Stomach (tissue), 9 donors: Measurements from ENCODE around the gene PRKG1. TPM values are rescaled to one million over a fixed set of nuclear protein-coding genes. Genes with fewer than 3 reads are reported as not detected.

Experiments used
- DNase-seq, 2 donors: peaks; one replicate each; pipeline versions ENCODE4 v3.0.0 to v3.0.0-alpha.2; 2013 to 2019
- H3K27ac ChIP-seq, 5 donors: fragments of 200-600 bp in 4 of 5; sonication (generic) in 4 of 5; one replicate each; pipeline ENCODE4 v1.5.1; 2013 to 2019; ENCODE audit warnings: mild to moderate bottlenecking in 1 of 5, moderate library complexity in 1 of 5
- H3K27me3 ChIP-seq, 3 donors: fragments of 200-600 bp; sonication (generic); one replicate each; pipeline ENCODE4 v1.5.1; 2017 to 2019; ENCODE audit warnings: mixed run types in 1 of 3
- H3K36me3 ChIP-seq, 4 donors: fragments of 200-600 bp; sonication (generic); 1 replicate in 3 of 4; 2 replicates in 1 of 4; pipeline ENCODE4 v1.5.1; 2016 to 2019
- H3K4me1 ChIP-seq, 4 donors: fragments of 200-600 bp; sonication (generic); one replicate each; pipeline ENCODE4 v1.5.1; 2016 to 2019
- H3K4me3 ChIP-seq, 4 donors: fragments of 200-600 bp; sonication (generic) in 3 of 4; one replicate each; pipeline ENCODE4 v1.5.1; 2016 to 2019; ENCODE audit warnings: mild to moderate bottlenecking in 1 of 4
- H3K9me3 ChIP-seq, 4 donors: fragments of 200-600 bp; sonication (generic); one replicate each; pipeline ENCODE4 v1.5.1; 2016 to 2019
- CTCF ChIP-seq, 7 experiments: fragments of 450-650 bp in 4 of 7; fragments of 200-600 bp in 3 of 7; sonication (generic) in 3 of 7; IDR thresholded peaks; one replicate each; pipeline ENCODE4 v1.5.1; 2016 to 2019; ENCODE audit warnings: antibody characterized with exemption in 7 of 7, control low read depth in 2 of 7, mild to moderate bottlenecking in 1 of 7
- EP300 ChIP-seq: sonication (generic); formaldehyde crosslinking; IDR thresholded peaks from one replicate; pipeline ENCODE4 v1.6.1; 2017; ENCODE audit warnings: antibody characterized with exemption
- POLR2A ChIP-seq, 4 donors: fragments of 450-650 bp; IDR thresholded peaks; one replicate each; pipeline ENCODE4 v1.6.1; 2016; ENCODE audit warnings: antibody characterized with exemption in 4 of 4, control low read depth in 2 of 4, mild to moderate bottlenecking in 1 of 4, moderate library complexity in 1 of 4
- POLR2AphosphoS5 ChIP-seq, 3 donors: sonication (generic); formaldehyde crosslinking; IDR thresholded peaks; one replicate each; pipeline ENCODE4 v1.6.1; 2016; ENCODE audit warnings: antibody characterized with exemption in 3 of 3
- WGBS, 5 donors: extraction: QIAGEN DNeasy Blood & Tissue Kit in 3 of 5; methylation state at CpG; one replicate each; pipeline versions ENCODE4 v1.1.5 to v1.1.7; 2013 to 2018; 5-methylcytosine and 5-hydroxymethylcytosine counted together
- intact Hi-C: fragments of 100-400 bp; cut with DNase I; formaldehyde crosslinking; loops from one replicate; pipeline ENCODE4 v1.15.1; 2023; ENCODE audit warnings: low total_unique reads
- polyA plus RNA-seq, 3 donors: library from polyadenylated mRNA; stranded (reverse); fragments of 200-250 nt; gene quantifications; one replicate each; pipeline ENCODE4 v1.2.3, GENCODE V29; 2013
- total RNA-seq, 5 donors: library from RNA; depleted of rRNA; stranded (reverse); fragments of >200 nt; gene quantifications; one replicate each; pipeline versions ENCODE4 v1.1.0 to v1.2.3, GENCODE V29; 2014 to 2016
- donor health status: healthy with polysubstance abuse.
- donor health status: Bipolar disorder and iron deficiency.
- donor health status: healthy.

The PRKG1 gene
- total and polyA plus RNA-seq, 8 donors: 1.5 to 89.2 (median 14.3) TPM

DNA sequence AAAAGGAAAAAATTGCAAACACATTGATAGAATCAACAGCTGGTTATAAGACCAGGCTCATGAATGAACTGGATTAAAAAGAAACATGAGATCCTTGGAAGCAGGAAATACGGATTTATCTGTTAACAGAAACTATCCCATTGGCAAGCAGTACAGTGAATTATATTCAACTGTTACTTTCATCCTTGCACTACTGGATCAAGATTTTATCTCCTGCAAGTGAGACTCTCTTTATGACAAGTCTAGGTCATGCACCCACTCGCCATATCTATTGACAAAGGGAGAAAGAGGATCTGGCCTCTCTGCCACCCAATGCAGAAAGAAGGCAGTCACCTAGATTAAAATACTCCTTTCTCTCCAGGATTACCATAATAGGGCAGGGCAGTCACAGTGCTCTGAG is 583.7 kb downstream of the PRKG1 start:
- Histone ChIP-seq H3K4me3 (no peak overlapping the region), H3K9me3 (no peaks in the 10 kb centered on the region), H3K4me1 (peaks cover 0 to 17% (median 0%) of the 10 kb centered on the region in 4 donors), H3K27me3 (no peaks in the 10 kb centered on the region), H3K36me3 (no peaks in the 10 kb centered on the region), H3K27ac (no peak overlapping the region)
- intact Hi-C loops: no loop called here
- peak in 1 of 2 donors; percentile 8 for DNase-seq
- no peak for TF ChIP-seq EP300
- no peak for TF ChIP-seq POLR2AphosphoS5 (IDR thresholded peaks at IDR 0.05)
- TF ChIP-seq CTCF (IDR thresholded peaks at IDR 0.05): no peak
- no peak for TF ChIP-seq POLR2A (IDR thresholded peaks at IDR 0.05)
- 37 to 60% (median 51%) methylated on average over 2 of the region's 2 CpGs for WGBS, 5 donors

DNA sequence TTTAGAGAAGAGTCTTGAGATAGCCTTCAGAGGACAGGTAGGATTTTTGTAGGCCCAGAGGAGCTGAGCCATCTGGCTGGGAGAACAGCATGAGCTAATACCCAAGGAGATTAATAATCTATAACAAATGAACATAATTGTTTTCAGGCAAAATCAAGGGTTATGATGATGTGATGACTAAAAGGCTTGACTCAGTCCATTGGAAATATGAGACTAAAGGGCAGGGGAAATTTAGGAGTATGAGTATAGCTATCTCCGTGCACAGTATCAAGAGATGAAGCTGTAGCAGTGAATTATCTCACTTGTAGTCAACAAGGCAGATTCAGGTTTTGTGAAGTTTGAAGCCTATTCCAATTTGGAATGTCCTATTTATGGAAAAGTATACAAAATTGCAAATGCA is 585.1 kb downstream of the PRKG1 start:
- WGBS, 5 donors: 90 to 98% (median 94%) methylated on average over 1 of the region's 1 CpG
- Histone ChIP-seq H3K27me3 (no peaks in the 10 kb centered on the region), H3K9me3 (no peaks in the 10 kb centered on the region), H3K27ac (no peak overlapping the region), H3K4me3 (no peak overlapping the region), H3K36me3 (no peaks in the 10 kb centered on the region), H3K4me1 (peaks cover 0 to 13% (median 0%) of the 10 kb centered on the region in 4 donors)
- TF ChIP-seq POLR2AphosphoS5 (IDR thresholded peaks at IDR 0.05) (no peak), CTCF (IDR thresholded peaks at IDR 0.05) (no peak), EP300 (no peak), POLR2A (IDR thresholded peaks at IDR 0.05) (no peak)
- DNase-seq: no peak
- intact Hi-C loops: no loop called here

DNA sequence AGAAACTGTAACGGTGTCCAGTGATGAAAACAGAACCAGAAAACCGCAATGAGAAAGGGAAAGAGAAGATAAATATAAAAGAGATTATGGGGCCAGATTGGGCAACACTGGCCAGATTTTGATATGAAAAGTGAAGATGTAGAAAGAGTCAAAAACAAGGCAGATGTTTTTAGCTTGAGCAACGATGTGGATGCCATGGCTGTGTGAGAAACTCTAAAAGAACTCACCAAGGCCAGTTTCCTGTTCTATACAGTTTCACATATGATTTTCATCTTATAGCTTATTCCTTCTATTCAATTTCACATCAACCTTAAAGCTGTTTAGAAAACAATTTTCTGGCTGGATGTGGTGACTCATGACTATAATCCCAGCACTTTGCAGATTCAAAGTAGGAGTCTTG is 588.8 kb downstream of the PRKG1 start:
- intact Hi-C loops: no loop called here
- 80 to 89% (median 84%) methylated on average over 3 of the region's 3 CpGs for WGBS, 5 donors
- H3K36me3 ChIP-seq: no peaks in the 10 kb centered on the region
- no peaks in the 10 kb centered on the region for H3K27me3 ChIP-seq
- no peaks in the 10 kb centered on the region for H3K9me3 ChIP-seq
- H3K4me1 ChIP-seq: peaks cover 0 to 9% (median 3%) of the 10 kb centered on the region in 4 donors
- DNase-seq: no peak
- no peak overlapping the region for H3K27ac ChIP-seq
- no peak for TF ChIP-seq POLR2AphosphoS5 (IDR thresholded peaks at IDR 0.05)
- no peak for TF ChIP-seq POLR2A (IDR thresholded peaks at IDR 0.05)
- TF ChIP-seq EP300: no peak
- TF ChIP-seq CTCF (IDR thresholded peaks at IDR 0.05): no peak
- no peak overlapping the region for H3K4me3 ChIP-seq

DNA sequence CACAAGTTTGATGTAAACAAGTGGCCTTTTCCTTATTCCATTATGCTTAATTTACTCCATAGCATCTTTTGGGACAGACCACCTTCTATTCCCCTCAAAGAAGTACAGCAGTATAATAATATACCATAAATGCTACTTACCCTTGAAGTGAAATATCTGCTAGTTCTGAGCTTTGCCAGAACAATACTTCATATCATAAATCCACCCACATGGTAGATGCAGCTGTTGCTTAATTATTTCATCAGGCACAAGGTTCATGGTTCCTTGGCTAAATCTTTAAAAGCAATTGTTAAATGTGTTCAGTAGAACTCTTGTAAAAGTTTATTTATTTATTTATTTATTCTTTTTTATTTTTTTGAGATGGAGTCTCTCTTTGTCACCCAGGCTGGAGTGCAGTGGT is 592.2 kb downstream of the PRKG1 start:
- no peaks in the 10 kb centered on the region for H3K27me3 ChIP-seq
- H3K9me3 ChIP-seq: peaks cover 0 to 3% (median under 1%) of the 10 kb centered on the region in 4 donors
- no peaks in the 10 kb centered on the region for H3K36me3 ChIP-seq
- intact Hi-C loops: no loop called here
- H3K27ac ChIP-seq: no peak overlapping the region
- H3K4me1 ChIP-seq: peaks cover 0 to 10% (median 3%) of the 10 kb centered on the region in 4 donors
- TF ChIP-seq POLR2A (IDR thresholded peaks at IDR 0.05) (no peak), POLR2AphosphoS5 (IDR thresholded peaks at IDR 0.05) (no peak), EP300 (no peak), CTCF (IDR thresholded peaks at IDR 0.05) (no peak)
- H3K4me3 ChIP-seq: no peak overlapping the region
- no peak for DNase-seq
